DMS153 treated with DMSO at 0.1 percent for 48 hours (cell line): ENCODE results near the gene PDE6H.
A peak's percentile ranks its signal among the peaks of the same experiment; 100 is the strongest.

Experiments
- DNase-seq: peaks from one replicate; lab custom pipeline; 2025; ENCODE audit not compliant: unreplicated experiment; lab: John Stamatoyannopoulos, UW

Gene PDE6H

GRCh38 chr12:14999695-15000365, 27.0 kb downstream of the PDE6H start:
- no peak for DNase-seq

- no peak for DNase-seq
Observed at GRCh38 chr12:15000575-15000974, 27.7 kb downstream of the PDE6H start.

GRCh38 chr12:15001733-15002382, 29.0 kb downstream of the PDE6H start:
- peak; percentile 32 for DNase-seq

- DNase-seq = no peak
Observed at GRCh38 chr12:15004421-15004820, 31.6 kb downstream of the PDE6H start.

GRCh38 chr12:15005064-15005463, 32.2 kb downstream of the PDE6H start:
- no peak for DNase-seq

GRCh38 chr12:15007551-15007950, 34.7 kb downstream of the PDE6H start:
- no peak for DNase-seq

GRCh38 chr12:15011162-15011561, 38.3 kb downstream of the PDE6H start:
- no peak for DNase-seq

GRCh38 chr12:15013634-15014179, 40.9 kb downstream of the PDE6H start:
- DNase-seq = no peak

GRCh38 chr12:15014708-15015107, 41.9 kb downstream of the PDE6H start:
- no peak for DNase-seq

GRCh38 chr12:15015121-15015520, 42.3 kb downstream of the PDE6H start:
- DNase-seq = no peak

- DNase-seq = no peak
Observed at GRCh38 chr12:15020156-15020555, 47.3 kb downstream of the PDE6H start.
